Type B pancreatic cell (in vitro differentiated cells): Measurements from ENCODE around the gene ISCU. TPM values are rescaled to one million over a fixed set of nuclear protein-coding genes. Genes with fewer than 3 reads are reported as not detected.
"Not testable (repeated sequence)": the region's sequence is repeated elsewhere in the genome, so short reads cannot be mapped to it uniquely, and the experiment has no call there.

Source experiments
- DNase-seq: peaks from one replicate; pipeline ENCODE4 v3.0.0; 2021; ENCODE audit warnings: mixed read lengths; ENCODE audit not compliant: unreplicated experiment; ENCODE audit errors: extremely low spot score
- H3K27ac Mint-ChIP-seq: 2 replicates; pipeline ENCODE4 v1.8.0; 2021; ENCODE audit warnings: mild to moderate bottlenecking, mixed read lengths
- H3K27me3 Mint-ChIP-seq: 2 replicates; pipeline ENCODE4 v1.8.0; 2021; ENCODE audit warnings: mixed read lengths
- H3K36me3 Mint-ChIP-seq: 2 replicates; pipeline ENCODE4 v1.8.0; 2021; ENCODE audit warnings: mixed read lengths
- H3K4me1 Mint-ChIP-seq: one replicate; pipeline ENCODE4 v1.8.0; 2021; ENCODE audit warnings: mixed read lengths; ENCODE audit not compliant: unreplicated experiment
- H3K4me3 Mint-ChIP-seq: 2 replicates; pipeline ENCODE4 v1.8.0; 2021; ENCODE audit warnings: mild to moderate bottlenecking, mixed read lengths
- H3K9me3 Mint-ChIP-seq: 2 replicates; pipeline ENCODE4 v1.8.0; 2021; ENCODE audit warnings: mixed read lengths
- CTCF ChIP-seq: fragments of 200-600 bp; sonication (generic); conservative IDR thresholded peaks from 2 replicates; pipeline ENCODE4 v1.5.0; 2021; ENCODE audit warnings: antibody characterized with exemption, mild to moderate bottlenecking
- total RNA-seq: library from RNA; stranded (reverse); gene quantifications from 2 replicates; pipeline ENCODE4 v1.2.1, GENCODE V29; 2021; ENCODE audit warnings: low replicate concordance

Gene ISCU
- total RNA-seq, 1 donor from 2014 or later, result 78.9 TPM

GRCh38 chr12:108587826-108588225 lies 25.4 kb downstream of the ISCU start:
- no peak for TF ChIP-seq CTCF
- Mint-ChIP-seq H3K36me3 (no peaks in the 10 kb centered on the region), H3K4me3 (no peak overlapping the region), H3K4me1 (peaks cover 17% of the 10 kb centered on the region), H3K9me3 (no peaks in the 10 kb centered on the region), H3K27me3 (no peaks in the 10 kb centered on the region), H3K27ac (no peak overlapping the region)
- DNase-seq, result no peak

GRCh38 chr12:108589028-108589839 lies 26.8 kb downstream of the ISCU start:
- H3K9me3 Mint-ChIP-seq, result no peaks in the 10 kb centered on the region
- no peak for TF ChIP-seq CTCF
- H3K4me3 Mint-ChIP-seq, result peak overlapping the region; percentile 57
- peak; percentile 77 for DNase-seq
- H3K36me3 Mint-ChIP-seq, result no peaks in the 10 kb centered on the region
- no peaks in the 10 kb centered on the region for H3K27me3 Mint-ChIP-seq
- peaks cover 11% of the 10 kb centered on the region for H3K4me1 Mint-ChIP-seq
- no peak overlapping the region for H3K27ac Mint-ChIP-seq

- no peak for TF ChIP-seq CTCF
- Mint-ChIP-seq H3K36me3 (no peaks in the 10 kb centered on the region), H3K4me1 (peaks cover 11% of the 10 kb centered on the region), H3K27me3 (no peaks in the 10 kb centered on the region), H3K4me3 (no peak overlapping the region), H3K27ac (no peak overlapping the region), H3K9me3 (no peaks in the 10 kb centered on the region)
- DNase-seq, result no peak
Measured at GRCh38 chr12:108589840-108590229, 27.4 kb downstream of the ISCU start.

GRCh38 chr12:108590463-108590862 lies 28.1 kb downstream of the ISCU start:
- not testable (repeated sequence) for H3K27ac Mint-ChIP-seq, H3K9me3 Mint-ChIP-seq, H3K4me3 Mint-ChIP-seq, DNase-seq, H3K27me3 Mint-ChIP-seq, H3K36me3 Mint-ChIP-seq
- H3K4me1 Mint-ChIP-seq, result peaks cover 11% of the 10 kb centered on the region

GRCh38 chr12:108591267-108591980 lies 29.0 kb downstream of the ISCU start:
- H3K4me3 Mint-ChIP-seq, result no peak overlapping the region
- peaks cover 11% of the 10 kb centered on the region for H3K4me1 Mint-ChIP-seq

More at GRCh38 chr12:108591267-108591980, 29.0 kb downstream of the ISCU start:
- Mint-ChIP-seq H3K36me3 (no peaks in the 10 kb centered on the region), H3K27ac (no peak overlapping the region), H3K9me3 (no peaks in the 10 kb centered on the region), H3K27me3 (no peaks in the 10 kb centered on the region)
- no peak for DNase-seq
- TF ChIP-seq CTCF, result no peak
